ENCODE measurements around the gene MEAK7.

The MEAK7 gene

DNA sequence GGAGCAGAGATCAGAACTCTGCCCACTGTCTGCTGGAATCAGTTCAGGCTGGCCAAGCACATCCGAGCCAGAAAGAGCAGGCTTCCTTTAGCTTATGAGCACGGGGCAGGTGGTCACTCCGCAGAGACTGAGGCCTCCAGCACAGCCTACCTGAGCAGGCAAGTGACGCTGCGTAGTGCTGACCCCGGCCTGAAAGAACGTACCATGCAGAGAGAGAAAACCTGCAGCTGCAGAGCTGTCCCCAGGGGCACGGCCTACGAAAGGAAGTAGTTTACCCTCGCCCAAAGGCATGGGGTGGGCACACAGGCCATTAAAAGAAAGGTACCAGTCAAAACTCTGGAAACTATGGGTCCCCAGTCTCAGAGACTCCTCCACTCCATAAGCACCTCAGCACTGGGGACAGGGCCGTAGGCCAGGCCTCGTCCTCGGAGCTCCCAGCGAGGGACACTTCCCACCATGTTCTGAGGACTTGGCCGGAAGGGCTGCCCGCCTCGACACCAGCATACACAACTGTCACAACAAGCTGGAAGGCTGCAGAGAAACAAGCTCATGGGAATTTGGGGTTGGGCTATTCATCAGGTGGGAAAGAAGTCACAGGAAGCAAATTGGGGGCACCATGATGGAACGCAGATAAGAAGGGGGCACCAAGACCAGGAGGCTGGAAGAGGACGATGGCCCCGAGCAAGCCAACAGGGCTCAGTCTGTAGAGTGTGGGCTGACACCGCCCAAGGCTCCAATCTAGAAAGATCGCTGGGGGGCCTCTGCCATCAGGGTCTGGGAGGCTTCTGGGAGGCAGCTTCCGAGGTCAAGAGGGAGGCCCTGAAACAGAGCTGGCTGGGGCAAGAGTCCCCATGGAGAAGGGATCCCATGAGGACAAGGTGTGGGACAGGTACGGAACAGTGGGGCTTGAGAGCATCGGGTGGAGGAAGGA lies 21.2 kb downstream of the MEAK7 start:
- Histone ChIP-seq H3K9ac (ENCODE audit: low read depth, low read length) (no peak overlapping the region), H3K4me1 (ENCODE audit: insufficient read depth, low read length) (no peaks in the 10 kb centered on the region), H3K9me3 (ENCODE audit: control insufficient read depth, insufficient read depth, low read length) (no peaks in the 10 kb centered on the region), H3K36me3 (ENCODE audit: insufficient read depth, low read length) (0 out of 2 replicates have a peak, but pooled peaks cover 4% of the 10 kb centered on the region)

DNA sequence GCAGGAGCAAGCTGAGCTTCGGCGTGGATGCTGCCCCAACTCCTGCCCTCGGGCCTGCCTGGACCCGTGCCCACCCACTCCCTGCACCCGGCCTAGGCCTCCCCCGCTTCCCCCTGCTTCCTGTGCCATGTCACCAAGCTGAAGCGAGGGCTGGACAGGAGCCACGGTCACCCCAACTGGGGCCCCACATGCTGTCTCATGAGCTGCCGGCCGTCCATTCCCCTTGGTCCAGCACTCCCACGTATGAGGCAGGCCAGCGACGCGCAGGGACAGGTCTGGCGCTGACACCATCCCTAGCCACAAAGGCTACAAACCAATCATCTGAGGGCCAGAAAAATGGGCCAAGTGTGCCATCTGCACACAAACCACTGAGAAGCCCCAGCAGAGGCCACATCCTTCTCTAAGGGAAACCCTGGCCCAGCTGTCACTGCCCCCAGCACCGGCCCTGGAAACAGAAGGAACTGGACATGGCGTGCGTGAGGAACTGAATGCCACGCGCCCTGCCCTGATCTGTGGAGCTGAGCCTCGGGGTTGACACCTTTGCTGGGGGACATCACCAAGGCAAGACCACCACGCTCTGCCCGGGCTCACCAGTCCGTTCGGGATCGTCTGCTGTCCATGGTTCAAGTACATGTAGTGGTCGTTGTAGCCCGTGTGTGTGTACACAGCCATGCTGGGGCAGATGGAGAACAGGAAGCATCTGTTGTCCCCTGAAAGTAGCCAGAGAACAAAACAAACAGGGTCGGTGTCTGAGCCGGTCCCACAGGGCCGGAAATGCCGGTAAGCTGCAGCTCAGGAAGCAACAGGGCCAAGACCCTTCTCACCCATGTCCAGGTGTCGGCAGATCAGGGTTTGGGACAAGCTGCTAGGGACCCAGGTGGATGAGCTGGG lies 22.2 kb downstream of the MEAK7 start:
- no peak overlapping the region for H3K9ac ChIP-seq (ENCODE audit: low read depth, low read length)
- 0 out of 2 replicates have a peak, but pooled peaks cover 4% of the 10 kb centered on the region for H3K36me3 ChIP-seq (ENCODE audit: insufficient read depth, low read length)
- H3K9me3 ChIP-seq (ENCODE audit: control insufficient read depth, insufficient read depth, low read length) = no peaks in the 10 kb centered on the region
- H3K4me1 ChIP-seq (ENCODE audit: insufficient read depth, low read length) = no peaks in the 10 kb centered on the region

DNA sequence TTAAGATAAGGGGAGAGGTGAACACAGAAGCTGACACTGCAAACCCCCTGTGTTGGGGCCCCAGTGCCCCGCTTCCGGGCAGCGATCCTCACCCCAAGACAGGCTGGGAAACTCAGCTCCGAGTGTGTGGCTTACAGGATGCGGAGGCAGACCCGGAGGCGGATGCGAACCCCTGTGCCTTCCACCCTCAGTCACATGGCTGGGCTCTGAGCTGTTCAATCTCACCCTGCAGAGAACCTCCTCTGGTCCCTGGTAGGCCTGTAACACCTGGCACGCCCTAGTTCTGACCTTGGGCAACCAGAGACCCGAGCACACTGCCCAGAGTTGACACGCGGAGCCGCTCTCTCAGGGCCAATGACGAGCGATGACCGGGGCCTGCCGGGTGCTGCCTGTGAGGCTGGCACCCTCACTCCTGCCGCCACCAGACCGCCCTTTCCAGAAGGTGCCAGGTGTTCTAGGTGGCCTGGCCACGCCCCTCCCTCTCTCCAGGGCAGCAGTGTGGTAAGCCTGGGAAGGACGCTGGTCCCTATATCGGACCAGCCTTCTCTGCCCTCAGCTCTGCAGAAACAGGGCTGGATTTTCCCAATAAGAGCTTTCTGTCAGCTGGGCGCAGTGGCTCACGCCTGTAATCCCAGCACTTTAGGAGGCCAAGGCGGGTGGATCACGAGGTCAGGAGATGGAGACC lies 23.3 kb downstream of the MEAK7 start:
- Histone ChIP-seq H3K36me3 (ENCODE audit: insufficient read depth, low read length) (0 out of 2 replicates have a peak, but pooled peaks cover 4% of the 10 kb centered on the region), H3K9me3 (ENCODE audit: control insufficient read depth, insufficient read depth, low read length) (no peaks in the 10 kb centered on the region), H3K4me1 (ENCODE audit: insufficient read depth, low read length) (no peaks in the 10 kb centered on the region), H3K9ac (ENCODE audit: low read depth, low read length) (no peak overlapping the region)

DNA sequence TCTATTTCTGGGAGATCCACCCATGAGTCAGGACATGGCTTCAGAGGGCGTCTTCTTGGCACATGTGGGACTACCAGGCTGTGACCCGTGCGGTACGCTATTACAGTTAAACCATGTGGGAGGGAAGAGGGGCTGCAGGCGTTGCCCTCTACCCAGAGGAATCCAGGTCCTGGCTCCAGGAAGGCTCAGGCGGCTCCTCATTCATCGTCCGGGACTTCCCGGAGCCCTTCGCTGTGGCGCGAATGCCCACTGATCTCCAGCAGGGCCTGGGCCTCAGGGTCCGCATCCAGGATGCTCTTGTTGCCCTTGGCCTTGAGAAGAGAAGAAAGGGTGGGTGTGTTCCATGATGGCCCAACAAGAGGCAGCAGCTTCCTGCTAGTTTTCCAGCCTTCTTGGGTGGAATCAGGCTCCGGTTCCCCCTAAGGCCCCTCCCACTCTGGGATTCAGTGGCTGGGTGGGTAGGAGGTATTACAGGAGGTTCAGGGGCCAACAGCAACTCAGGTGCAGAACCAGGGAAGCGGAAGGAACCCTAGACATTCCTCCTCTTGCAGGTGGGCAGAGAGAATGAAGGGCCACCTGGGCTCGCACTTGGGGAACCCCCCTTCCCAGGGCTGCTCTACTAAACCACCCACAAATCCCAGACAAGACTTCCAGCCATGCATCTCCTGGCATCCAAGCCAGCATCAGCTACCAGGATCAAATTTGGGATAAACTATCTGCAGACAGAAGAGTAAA lies 24.6 kb downstream of the MEAK7 start:
- peaks cover 4% of the 10 kb centered on the region; the same call in 1 of the 2 replicates for H3K9me3 ChIP-seq (ENCODE audit: control insufficient read depth, insufficient read depth, low read length)
- no peaks in the 10 kb centered on the region for H3K4me1 ChIP-seq (ENCODE audit: insufficient read depth, low read length)
- H3K36me3 ChIP-seq (ENCODE audit: insufficient read depth, low read length) = 0 out of 2 replicates have a peak, but pooled peaks cover 4% of the 10 kb centered on the region
- no peak overlapping the region for H3K9ac ChIP-seq (ENCODE audit: low read depth, low read length)

DNA sequence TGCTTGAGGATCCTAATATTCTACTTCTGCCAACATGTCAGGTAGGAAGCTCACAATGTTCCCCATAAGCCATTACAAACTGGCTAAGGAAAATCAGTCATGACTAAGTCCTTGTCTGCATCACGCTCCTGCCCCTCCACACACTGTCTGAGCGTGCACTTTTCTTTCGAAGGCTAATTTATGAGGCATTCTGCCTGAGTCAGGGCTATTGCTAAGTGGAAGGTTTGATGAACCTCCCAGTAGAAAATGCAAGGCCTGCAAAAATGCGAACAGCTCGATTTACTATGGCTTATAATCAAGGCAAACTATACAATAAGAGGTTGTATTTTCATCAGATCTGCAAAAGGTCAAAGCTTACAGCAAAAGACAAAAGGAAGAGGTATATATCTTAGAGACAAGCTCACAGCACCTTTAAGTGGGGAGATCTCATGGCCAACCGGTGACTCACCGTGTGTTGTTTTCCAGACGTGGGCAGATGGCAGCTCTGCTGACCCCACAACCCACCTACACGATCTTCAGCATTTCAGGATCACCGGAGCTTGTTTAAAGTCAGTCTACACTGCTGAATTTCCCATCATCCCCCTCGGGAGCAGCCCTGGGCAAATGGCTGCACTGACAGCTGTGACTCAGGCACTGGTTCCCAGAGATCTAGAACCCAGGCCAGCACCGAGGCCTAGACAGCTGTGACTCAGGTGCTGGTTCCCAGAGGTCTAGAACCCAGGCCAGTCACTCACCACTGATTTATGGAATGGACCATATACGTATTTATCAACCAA lies 26.1 kb downstream of the MEAK7 start:
- Histone ChIP-seq H3K36me3 (ENCODE audit: insufficient read depth, low read length) (0 out of 2 replicates have a peak, but pooled peaks cover 4% of the 10 kb centered on the region), H3K9ac (ENCODE audit: low read depth, low read length) (no peak overlapping the region), H3K9me3 (ENCODE audit: control insufficient read depth, insufficient read depth, low read length) (peaks cover 4% of the 10 kb centered on the region; the same call in 1 of the 2 replicates), H3K4me1 (ENCODE audit: insufficient read depth, low read length) (no peaks in the 10 kb centered on the region)

DNA sequence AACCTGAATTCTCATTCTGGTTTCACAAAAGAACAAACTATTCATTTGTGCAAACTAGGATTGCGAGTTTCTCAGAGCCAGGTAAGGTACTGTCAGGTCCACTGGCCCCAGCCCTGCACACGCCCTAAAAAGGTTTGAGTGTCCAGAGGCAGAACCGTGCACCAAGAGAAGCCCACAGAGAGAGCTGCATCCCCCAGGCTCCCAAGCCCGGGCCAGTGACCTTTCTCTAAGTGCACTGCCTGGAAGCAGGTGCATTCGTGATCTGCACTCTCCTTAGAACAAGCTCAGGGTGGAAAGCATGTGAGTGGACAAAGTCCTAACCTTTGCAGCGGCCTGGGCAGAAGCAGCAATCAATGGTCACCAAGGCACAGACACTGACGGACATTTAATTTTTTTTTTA lies 26.8 kb downstream of the MEAK7 start:
- Histone ChIP-seq H3K9ac (ENCODE audit: low read depth, low read length) (no peak overlapping the region), H3K9me3 (ENCODE audit: control insufficient read depth, insufficient read depth, low read length) (peaks cover 7% of the 10 kb centered on the region; the same call in 1 of the 2 replicates), H3K4me1 (ENCODE audit: insufficient read depth, low read length) (no peaks in the 10 kb centered on the region), H3K36me3 (ENCODE audit: insufficient read depth, low read length) (0 out of 2 replicates have a peak, but pooled peaks cover 4% of the 10 kb centered on the region)

DNA sequence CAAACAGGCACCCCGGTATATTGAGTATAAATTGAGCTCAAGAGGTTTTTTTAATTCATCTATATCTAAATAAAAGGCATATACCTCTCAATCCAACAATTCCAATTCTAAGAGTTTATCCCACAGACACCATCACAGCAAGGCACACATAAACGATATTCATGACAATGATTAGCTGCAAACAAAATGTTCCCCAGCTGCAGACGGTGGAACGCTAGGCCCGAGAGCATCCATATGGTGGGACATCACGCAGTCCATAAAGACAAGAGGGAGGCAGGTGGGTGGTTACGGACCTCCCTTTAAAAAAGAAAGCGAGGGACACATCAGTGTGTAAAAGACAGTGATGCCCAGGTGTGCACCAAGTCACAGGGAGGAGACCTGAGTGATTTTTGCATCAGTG lies 28.1 kb downstream of the MEAK7 start:
- no peaks in the 10 kb centered on the region for H3K4me1 ChIP-seq (ENCODE audit: insufficient read depth, low read length)
- 0 out of 2 replicates have a peak, but pooled peaks cover 4% of the 10 kb centered on the region for H3K36me3 ChIP-seq (ENCODE audit: insufficient read depth, low read length)
- H3K9ac ChIP-seq (ENCODE audit: low read depth, low read length) = no peak overlapping the region
- peaks cover 13% of the 10 kb centered on the region for H3K9me3 ChIP-seq (ENCODE audit: control insufficient read depth, insufficient read depth, low read length)

DNA sequence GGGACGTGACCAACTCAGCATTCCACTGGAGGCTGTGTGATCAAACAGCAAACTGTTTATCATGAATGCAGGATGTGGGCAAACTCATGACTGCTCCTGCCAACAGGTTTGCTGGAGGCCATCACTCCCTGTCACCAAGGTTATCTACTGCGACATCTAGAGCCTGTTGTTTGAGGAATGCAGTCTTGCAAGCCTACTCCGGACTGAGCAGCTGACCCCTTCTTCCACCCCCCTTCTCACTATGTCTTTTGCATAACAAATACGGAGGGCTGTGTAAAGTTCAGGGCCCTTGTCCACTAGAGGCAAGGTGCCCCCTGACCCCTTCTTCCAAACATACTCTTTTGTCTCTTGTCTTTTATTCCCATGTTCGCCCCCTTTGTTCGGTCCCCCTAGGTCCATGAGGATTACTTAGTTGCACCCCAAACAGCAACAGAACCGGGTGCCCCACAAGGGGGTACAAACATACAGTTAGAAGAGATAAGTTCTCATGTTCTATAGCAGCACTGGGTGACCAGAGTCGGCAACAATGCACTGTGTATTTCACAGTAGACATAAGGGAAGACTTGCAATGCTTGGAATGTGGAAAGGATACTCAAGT lies 28.7 kb downstream of the MEAK7 start:
- Histone ChIP-seq H3K9me3 (ENCODE audit: control insufficient read depth, insufficient read depth, low read length) (peaks cover 13% of the 10 kb centered on the region), H3K9ac (ENCODE audit: low read depth, low read length) (no peak overlapping the region), H3K4me1 (ENCODE audit: insufficient read depth, low read length) (no peaks in the 10 kb centered on the region), H3K36me3 (ENCODE audit: insufficient read depth, low read length) (0 out of 2 replicates have a peak, but pooled peaks cover 4% of the 10 kb centered on the region)

DNA sequence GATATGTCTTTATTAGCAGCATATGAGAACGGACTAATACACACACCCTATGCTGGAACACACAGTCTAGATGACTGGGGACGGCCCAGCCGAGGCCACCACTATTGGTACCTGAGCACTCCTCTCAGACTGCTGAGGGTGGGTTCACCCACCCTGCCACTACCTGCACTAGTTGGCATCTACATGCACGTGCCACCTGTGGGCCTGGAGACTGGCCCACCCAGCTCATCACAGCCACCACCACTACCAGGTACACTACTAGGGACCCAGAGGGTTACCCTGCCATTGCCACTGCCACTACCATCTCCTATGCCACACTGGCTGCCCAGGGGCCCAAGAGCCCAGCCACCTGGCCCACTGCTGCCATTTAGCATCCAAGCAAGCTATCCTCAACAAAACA lies 32.5 kb downstream of the MEAK7 start:
- Histone ChIP-seq H3K9me3 (ENCODE audit: control insufficient read depth, insufficient read depth, low read length) (peaks cover 13% of the 10 kb centered on the region), H3K36me3 (ENCODE audit: insufficient read depth, low read length) (no peaks in the 10 kb centered on the region), H3K9ac (ENCODE audit: low read depth, low read length) (no peak overlapping the region), H3K4me1 (ENCODE audit: insufficient read depth, low read length) (no peaks in the 10 kb centered on the region)

DNA sequence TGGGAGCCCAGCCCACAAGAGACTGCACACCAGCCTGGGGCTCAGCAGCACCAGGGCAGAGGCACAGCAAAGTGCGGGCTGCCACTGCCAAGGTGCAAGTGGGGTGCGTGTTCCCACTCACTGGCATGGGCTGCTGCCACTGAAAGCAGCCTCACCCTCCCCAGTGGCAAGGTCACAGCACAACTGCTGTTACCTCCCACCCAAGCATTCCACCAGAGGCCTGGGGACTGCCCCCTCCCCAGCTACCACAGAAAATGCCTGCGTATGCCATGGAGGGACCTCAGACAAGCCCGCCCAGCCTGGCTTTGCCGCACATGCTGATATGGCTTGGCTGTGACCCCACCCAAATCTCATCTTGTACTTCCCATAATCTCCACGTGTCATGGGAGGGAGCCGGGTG lies 33.1 kb downstream of the MEAK7 start:
- Histone ChIP-seq H3K36me3 (ENCODE audit: insufficient read depth, low read length) (no peaks in the 10 kb centered on the region), H3K9ac (ENCODE audit: low read depth, low read length) (no peak overlapping the region), H3K4me1 (ENCODE audit: insufficient read depth, low read length) (no peaks in the 10 kb centered on the region), H3K9me3 (ENCODE audit: control insufficient read depth, insufficient read depth, low read length) (peaks cover 16% of the 10 kb centered on the region)

DNA sequence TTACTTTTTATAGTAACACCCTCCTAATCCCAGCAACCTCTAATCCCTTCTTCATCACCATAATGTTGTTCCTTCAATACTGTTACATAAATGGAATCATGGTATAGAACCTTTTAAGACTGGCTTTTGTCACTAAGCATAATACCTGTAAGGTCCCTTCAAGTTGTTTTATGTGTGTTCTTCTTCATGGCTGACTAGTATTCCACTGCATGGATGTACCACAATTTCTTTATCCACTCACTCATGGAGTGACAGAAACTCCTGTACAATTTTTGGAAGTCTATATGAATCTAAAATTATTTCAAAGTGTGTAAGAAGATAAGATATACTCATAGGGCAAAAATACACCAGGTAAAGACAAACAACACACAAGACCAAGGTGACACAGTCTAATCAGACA lies 36.8 kb downstream of the MEAK7 start:
- H3K9ac ChIP-seq (ENCODE audit: low read depth, low read length) = no peak overlapping the region
- no peaks in the 10 kb centered on the region for H3K36me3 ChIP-seq (ENCODE audit: insufficient read depth, low read length)
- no peaks in the 10 kb centered on the region for H3K4me1 ChIP-seq (ENCODE audit: insufficient read depth, low read length)
- H3K9me3 ChIP-seq (ENCODE audit: control insufficient read depth, insufficient read depth, low read length) = peaks cover 10% of the 10 kb centered on the region; the same call in 1 of the 2 replicates

DNA sequence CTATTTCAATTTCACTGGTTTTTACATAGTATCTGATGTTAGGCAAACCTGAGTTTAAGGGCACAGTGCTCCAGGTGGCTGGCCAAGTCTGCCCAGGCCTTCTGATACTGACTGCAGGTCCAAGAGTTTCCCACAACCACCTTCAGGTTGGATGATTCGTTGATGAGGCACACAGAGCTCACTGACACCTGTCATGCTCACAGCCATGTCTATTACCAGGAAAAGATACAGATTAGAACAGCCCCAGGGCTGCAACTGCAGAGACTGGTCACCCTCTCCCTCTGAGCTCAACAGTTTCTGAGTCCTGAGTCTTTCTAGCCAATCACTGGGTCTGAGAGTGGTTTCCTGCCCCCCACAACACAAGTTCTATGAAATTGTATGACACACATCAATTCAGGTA lies 37.2 kb downstream of the MEAK7 start:
- Histone ChIP-seq H3K9me3 (ENCODE audit: control insufficient read depth, insufficient read depth, low read length) (peaks cover 8% of the 10 kb centered on the region; the same call in 1 of the 2 replicates), H3K36me3 (ENCODE audit: insufficient read depth, low read length) (no peaks in the 10 kb centered on the region), H3K9ac (ENCODE audit: low read depth, low read length) (no peak overlapping the region), H3K4me1 (ENCODE audit: insufficient read depth, low read length) (no peaks in the 10 kb centered on the region)

All from ES-I3 (cell line).